Measurements from ENCODE around the gene DCAF8. TPM values are rescaled to one million over a fixed set of nuclear protein-coding genes. Genes with fewer than 3 reads are reported as not detected.

Gene DCAF8
- polyA plus RNA-seq, 3 donors = 35.5 to 205 (median 44.6) TPM

DNA sequence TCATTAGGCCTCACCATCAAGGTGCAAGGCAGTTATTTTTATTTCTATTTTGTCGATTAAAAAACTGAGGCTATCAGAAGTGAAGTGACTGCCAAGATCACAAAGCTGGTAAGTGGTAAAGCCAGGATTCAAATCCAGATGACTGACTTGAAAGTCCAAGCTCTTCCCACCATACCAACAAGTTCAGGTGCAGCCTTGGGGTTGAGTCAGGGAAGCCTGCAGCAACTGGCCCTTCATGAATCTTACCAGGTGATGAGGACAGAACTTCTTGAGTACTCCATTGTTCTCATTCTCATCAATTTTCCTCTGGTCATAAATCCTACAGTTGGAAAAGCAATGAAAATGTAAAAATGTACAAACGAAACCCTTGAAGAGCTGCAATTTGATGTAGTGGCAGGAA is 37.0 kb downstream of the DCAF8 start:
- no peak overlapping the region for H3K9ac ChIP-seq (ENCODE audit: insufficient read depth, low read length, poor library complexity, severe bottlenecking)
- H3K36me3 ChIP-seq (replicated peaks in 1 of 2; ENCODE audit: control insufficient read depth in 1 of 2, insufficient read depth in 2 of 2, low read length in 2 of 2) = peaks cover 99 to 100% of the 10 kb centered on the region in 2 donors
- DNase-seq = no peak
- no CpG with 5 or more reads among the region's 2 CpGs for WGBS (ENCODE audit: insufficient coverage)
- no peak overlapping the region for H3K27ac ChIP-seq (ENCODE audit: low read depth in 1 of 2, low read length in 2 of 2)
- no peaks in the 10 kb centered on the region for H3K27me3 ChIP-seq (ENCODE audit: control insufficient read depth in 2 of 2, insufficient read depth in 2 of 2, low read length in 2 of 2)
- Mint-ChIP-seq H3K4me1 (no peaks in the 10 kb centered on the region), H3K27ac (no peak overlapping the region), H3K9me3 (no peaks in the 10 kb centered on the region), H3K4me3 (no peak overlapping the region), H3K36me3 (peaks cover 34 to 75% of the 10 kb centered on the region in 2 donors), H3K27me3 (ENCODE audit: low read depth in 3 of 3) (no peaks in the 10 kb centered on the region)
- H4K20me1 ChIP-seq (ENCODE audit: insufficient read depth, low read length) = peaks cover 6% of the 10 kb centered on the region
- intact Hi-C loops (cut with micrococcal nuclease) = no loop called here
- H3K4me1 ChIP-seq (ENCODE audit: control insufficient read depth in 1 of 2, insufficient read depth in 2 of 2, low read length in 2 of 2) = no peaks in the 10 kb centered on the region
- no peak overlapping the region for H3K4me2 ChIP-seq (replicated peaks; ENCODE audit: extremely low read depth, low read length, poor library complexity, severe bottlenecking)
- no peak overlapping the region for H3K4me3 ChIP-seq (replicated peaks in 1 of 3; ENCODE audit: low read depth in 2 of 3, low read length in 3 of 3)
- H3K79me2 ChIP-seq (ENCODE audit: insufficient read depth, low read length) = no peaks in the 10 kb centered on the region
- H3K9me3 ChIP-seq (replicated peaks in 1 of 2; ENCODE audit: control insufficient read depth in 1 of 2, insufficient read depth in 1 of 2, low read length in 2 of 2) = no peaks in the 10 kb centered on the region
- H2AFZ ChIP-seq (ENCODE audit: insufficient read depth, low read depth, low read length, poor library complexity, severe bottlenecking) = no peak overlapping the region
- TF ChIP-seq CTCF (IDR thresholded peaks at IDR 0.05) = no peak

- Histone ChIP-seq H3K79me2 (ENCODE audit: insufficient read depth, low read length) (no peaks in the 10 kb centered on the region), H3K4me1 (ENCODE audit: control insufficient read depth in 1 of 2, insufficient read depth in 2 of 2, low read length in 2 of 2) (no peaks in the 10 kb centered on the region), H3K9me3 (replicated peaks in 1 of 2; ENCODE audit: control insufficient read depth in 1 of 2, insufficient read depth in 1 of 2, low read length in 2 of 2) (no peaks in the 10 kb centered on the region), H4K20me1 (ENCODE audit: insufficient read depth, low read length) (peaks cover 6% of the 10 kb centered on the region), H3K4me2 (replicated peaks; ENCODE audit: extremely low read depth, low read length, poor library complexity, severe bottlenecking) (no peak overlapping the region), H3K27me3 (ENCODE audit: control insufficient read depth in 2 of 2, insufficient read depth in 2 of 2, low read length in 2 of 2) (no peaks in the 10 kb centered on the region), H2AFZ (ENCODE audit: insufficient read depth, low read depth, low read length, poor library complexity, severe bottlenecking) (no peak overlapping the region), H3K9ac (ENCODE audit: insufficient read depth, low read length, poor library complexity, severe bottlenecking) (no peak overlapping the region), H3K27ac (ENCODE audit: low read depth in 1 of 2, low read length in 2 of 2) (no peak overlapping the region), H3K4me3 (replicated peaks in 1 of 3; ENCODE audit: low read depth in 2 of 3, low read length in 3 of 3) (no peak overlapping the region), H3K36me3 (replicated peaks in 1 of 2; ENCODE audit: control insufficient read depth in 1 of 2, insufficient read depth in 2 of 2, low read length in 2 of 2) (peaks cover 97 to 100% of the 10 kb centered on the region in 2 donors)
- Mint-ChIP-seq H3K27me3 (ENCODE audit: low read depth in 3 of 3) (no peaks in the 10 kb centered on the region), H3K4me1 (no peaks in the 10 kb centered on the region), H3K27ac (no peak overlapping the region), H3K4me3 (no peak overlapping the region), H3K9me3 (no peaks in the 10 kb centered on the region), H3K36me3 (peaks cover 34 to 75% of the 10 kb centered on the region in 2 donors)
- intact Hi-C loops (cut with micrococcal nuclease) = no loop called here
- WGBS (ENCODE audit: insufficient coverage) = 97% methylated on average over 2 of the region's 2 CpGs
- no peak for TF ChIP-seq CTCF (IDR thresholded peaks at IDR 0.05)
- no peak for DNase-seq
These were observed 37.7 kb downstream of the DCAF8 start for GRCh38 chr1:160224606-160225005.
